SW 1271 (cell line): ENCODE results near the gene GPC1.
A peak's percentile ranks its signal among the peaks of the same experiment; 100 is the strongest.

Experiments used
- DNase-seq, 2 experiments: peaks; one replicate each; lab custom pipeline; 2025; lab: John Stamatoyannopoulos, UW

The GPC1 gene

GRCh38 chr2:240442891-240443715 lies 7.6 kb downstream of the GPC1 start:
- no peak for DNase-seq

DNA sequence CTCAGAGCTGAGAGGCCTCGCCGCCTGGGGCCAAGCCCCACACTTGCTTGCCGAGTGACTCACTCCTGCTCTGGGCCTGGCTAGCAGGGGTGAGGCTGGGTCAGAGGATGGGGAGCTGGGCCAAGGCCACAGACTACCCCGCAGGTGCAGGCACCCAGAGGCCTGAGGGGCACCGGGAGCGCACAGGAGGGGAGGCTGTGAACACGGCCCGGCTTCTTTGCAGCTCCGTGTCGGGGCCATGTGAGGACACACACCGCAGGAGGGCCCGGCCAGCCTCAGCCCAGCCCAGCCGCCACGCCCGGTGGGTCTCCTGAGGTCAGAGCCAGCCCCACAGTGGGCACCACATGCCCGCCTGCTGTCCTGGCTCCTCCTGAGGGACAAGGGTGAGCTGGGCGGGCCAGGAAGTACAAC lies 8.4 kb downstream of the GPC1 start:
- DNase-seq: no peak

- no peak for DNase-seq
These were observed 9.0 kb downstream of the GPC1 start for GRCh38 chr2:240444464-240444863.

DNA sequence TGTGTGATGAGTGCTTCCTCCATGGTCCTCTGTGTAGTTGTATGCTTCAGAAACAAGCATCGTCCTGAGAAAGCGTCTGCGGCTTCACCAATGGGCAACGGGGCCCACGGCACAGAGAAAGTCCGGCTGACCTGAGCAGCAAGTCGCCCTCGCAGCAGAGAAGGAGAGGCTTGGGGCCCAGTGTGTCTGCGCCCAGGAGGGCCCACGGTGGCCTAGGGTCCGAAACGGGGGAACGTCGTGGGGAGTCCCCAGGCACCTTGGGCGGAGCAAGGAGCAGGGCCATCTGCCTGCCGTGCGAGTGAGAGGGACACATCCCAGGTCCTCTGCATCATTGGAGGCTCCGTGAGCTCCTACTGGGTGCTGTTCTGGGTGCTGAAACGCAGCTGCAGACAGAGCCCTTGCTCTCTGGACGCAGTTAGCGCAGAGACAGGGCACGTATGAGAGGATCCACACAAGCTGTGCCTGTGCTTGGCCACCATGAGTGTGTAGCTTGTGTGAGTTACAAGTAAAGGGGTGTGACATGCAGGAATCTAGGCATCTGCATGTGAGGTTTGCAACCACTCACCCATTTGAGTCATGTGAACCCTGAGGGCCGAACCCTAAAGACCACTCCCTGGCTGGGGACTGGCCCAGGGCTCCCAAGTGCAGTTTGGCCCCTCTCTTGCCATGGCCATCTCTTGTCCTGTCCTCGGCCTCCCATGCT lies 10.6 kb downstream of the GPC1 start:
- no peak for DNase-seq

DNA sequence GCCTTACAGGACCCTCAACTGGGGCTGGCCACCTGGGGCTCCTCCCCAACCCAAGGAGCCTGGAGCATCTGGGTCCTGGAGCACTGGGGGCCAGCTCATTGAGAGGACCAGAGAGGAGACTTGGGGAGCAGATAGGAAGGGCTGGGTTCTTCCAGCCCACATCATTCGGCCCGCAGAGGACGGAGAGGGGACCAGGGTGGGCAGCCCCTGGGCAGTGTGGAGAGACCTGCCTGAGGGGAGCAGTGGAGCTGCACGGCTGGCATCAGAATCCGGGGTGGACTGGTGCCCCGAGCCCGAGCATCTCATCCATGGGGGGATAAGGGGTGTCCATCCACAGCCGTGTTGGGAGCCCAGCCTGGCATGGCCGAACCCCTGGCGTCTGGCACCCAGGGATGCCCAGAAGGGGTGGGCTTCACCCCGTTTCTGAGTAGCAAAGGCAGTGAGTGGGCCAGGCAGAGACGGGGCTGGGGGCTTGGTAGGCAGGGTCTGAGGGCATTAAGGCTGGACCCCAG lies 11.3 kb downstream of the GPC1 start:
- no peak for DNase-seq

DNA sequence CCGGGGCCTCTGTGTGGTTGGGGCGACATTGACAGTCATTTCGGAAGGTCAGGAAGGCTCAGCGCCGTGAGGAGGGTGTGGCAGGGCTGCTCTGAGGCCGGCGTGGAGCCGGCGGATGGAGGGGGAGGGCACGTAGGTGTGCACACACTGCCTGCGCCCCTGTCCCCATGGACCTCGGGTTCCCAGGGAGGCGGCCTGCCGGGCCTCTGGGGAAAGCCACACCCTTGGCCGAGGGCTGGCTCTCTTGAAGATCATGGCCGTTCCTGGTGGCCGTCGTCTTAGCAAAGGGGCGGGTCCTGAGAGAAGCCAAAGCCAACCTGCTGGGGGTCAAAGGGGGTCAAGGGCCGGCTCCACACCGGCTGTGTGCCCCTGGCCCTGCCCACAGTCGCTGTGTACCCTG lies 11.9 kb downstream of the GPC1 start:
- no peak for DNase-seq

DNA sequence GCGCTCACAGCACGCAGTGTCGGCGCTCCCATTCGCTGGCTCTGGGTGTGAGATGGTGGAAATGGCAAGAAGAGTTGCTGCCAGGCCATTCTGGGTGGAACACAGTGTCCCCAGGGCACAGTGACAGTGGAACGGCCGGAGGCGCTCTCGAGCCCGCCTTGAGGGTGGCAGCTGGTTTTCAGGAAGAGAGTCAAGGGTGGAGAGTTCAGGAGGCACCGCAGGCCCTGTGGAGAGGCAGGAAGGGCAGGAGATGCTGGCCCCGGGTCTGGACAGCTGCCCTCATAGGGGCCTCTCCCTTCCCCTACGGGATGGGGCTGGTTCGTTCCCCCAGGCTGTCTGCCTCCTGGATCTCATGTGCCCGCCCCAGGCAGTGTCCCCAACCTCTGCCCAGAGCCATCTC lies 12.5 kb downstream of the GPC1 start:
- DNase-seq: no peak

DNA sequence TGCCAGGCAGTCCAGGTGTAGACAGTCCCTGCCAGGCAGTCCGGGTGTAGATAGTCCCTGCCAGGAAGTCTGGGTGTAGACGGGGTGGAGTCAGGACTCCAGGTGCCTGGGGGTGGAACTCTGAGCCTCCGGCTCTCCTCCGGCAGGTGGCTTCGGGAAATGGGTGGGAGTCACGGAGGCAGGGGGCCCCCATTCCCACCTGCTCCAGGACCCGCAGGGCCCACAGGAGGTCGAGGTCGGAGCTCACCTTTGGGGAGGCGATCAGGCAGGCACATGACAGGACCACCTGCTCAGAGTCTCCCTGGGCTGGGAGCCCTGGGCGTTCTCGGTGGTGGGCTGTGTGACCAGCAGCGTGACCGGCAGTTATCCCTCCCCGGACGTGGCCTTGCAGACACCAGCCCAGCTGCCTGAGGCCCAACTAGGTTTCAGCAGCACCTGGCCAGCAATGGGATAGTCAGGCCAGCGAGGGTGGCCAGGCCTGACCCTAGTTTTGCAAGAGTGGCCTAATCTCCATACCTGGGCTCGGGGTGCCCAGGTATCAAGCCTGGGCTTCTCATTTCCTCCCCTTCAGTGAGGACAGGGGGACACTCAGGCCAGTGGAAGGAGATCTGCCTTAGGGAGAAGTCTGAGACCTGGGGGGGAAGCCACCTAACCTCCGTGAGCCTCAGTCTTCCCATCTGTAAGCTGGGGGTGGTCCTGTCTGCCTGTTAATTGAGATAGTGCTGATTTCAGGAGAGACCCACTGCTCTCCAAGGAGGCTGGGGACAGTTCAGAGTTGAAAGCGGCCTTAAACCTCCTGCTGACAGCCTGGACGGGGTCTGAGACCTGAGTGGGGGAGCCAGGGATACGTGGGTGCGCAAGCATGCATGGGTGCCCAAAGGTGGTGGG lies 13.2 kb downstream of the GPC1 start:
- no peak for DNase-seq

DNA sequence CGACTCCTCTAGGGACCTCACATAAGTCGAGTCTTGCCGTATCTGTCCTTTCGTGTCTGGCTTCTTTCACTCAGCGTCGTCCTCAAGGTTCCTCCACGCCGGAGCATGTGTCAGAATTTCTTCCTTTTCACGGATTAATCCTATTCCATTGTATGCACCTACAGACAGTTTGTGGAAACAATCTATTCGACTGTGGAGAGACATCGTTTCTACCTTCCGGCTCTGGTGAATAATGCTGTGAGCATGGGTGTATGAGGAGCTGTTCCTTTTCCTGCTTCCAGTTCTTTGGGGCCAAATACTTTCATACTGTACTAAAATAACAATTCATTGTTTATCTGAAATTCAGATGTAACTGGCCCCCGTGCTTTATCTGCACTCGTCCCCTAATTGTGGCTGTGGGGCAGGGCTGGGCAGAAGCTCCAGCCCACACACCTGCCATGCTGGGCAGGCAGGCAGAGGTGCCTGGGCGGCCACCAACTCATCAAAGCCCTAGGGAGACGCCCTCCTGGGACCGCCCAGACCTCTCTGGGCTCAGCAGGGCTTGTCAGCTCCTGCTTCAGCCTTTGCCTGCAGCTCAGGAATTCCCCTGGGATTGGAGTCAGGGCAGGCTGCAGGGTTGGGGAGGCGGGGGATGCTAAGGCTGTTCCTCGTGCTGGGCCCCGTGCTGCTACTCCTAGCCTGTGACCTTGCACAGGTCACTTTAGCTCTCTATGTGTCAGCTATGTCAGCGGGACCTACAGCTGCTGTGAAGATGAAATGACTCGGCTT lies 14.5 kb downstream of the GPC1 start:
- no peak for DNase-seq

DNA sequence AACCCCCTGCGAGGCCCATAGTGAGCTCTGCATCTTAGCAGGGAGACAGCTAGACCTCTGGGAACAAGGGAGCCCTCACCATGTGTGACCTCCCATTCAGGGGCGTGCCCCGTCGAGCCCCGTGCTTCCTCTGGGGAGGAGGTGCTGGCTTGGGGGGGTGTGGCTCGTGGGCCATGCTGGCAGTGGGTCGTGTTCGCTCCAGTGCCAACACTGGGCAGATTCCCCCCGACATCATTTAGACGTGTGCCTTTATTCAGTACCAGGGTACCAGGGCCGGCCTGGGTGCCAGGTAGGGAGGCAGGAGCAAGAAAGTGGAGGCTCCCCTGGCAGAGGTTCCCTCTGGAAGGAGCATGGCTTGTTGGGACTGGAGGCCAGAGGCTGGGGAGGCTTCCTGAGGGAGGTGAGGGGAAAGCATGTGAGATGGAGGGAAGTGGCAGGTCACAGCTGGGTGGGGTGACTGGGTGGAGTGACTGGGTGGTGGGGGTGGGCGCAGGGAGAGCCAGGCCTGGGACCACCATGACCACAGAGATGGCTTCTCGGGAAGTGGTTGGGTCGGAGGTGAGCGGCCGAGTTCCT lies 15.2 kb downstream of the GPC1 start:
- DNase-seq: no peak

DNA sequence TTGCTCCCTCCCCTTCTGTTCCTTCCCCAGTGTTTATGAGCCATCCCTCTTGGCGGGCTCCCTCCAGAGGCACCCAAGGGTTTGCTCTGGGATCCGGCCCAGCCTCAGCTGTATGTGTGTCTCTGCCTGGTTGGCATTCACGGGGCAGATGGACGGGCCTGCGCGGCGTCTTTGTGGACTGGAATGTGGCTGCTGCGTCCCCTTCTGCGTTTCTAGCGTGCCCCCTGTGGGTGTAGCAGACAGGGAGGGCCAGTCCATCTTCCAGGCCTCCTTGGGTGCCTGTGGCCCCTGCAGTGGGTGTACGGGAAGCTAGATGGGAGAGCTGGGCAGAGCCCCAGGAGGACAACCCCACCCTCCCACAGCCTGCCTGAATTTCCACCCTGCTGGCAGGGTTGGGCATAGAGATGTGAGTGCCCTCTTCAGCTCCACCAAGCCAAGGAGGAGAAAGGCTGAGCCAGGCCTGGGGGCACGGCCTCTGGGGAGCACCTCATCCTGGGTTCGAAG lies 15.7 kb downstream of the GPC1 start:
- DNase-seq: no peak

DNA sequence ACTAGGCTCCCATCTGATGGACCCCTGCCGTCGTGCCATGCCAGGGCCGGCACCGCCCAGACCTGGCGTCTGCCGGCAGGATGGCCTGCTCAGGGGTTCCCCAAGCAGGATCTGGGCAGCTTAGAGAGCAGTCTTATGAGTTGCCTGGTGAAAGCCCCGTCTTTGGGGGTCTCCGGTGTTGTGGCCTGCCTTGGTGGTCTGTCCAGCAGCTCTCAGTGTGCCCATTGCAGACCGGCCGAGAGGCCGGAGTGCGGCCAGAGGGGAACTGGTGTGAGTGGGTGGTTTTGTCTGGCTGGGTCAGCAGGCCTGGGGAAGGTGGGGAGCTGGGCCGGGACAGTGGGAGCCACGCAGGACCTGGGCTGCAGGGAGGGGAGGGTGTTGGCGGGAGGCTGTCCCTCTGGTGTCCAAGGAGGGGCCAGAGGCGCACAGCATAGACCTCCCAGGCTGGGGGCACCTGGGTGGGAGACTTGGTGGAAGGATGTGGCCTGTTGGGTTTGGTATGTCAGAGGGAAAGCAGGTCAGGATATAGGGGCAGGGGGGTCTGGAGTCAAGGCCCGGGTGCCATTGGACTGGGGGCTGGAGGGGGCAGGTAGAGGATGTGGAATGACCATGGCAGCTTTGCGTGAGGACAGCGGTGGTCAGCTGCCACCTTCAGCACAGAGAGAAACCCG lies 16.5 kb downstream of the GPC1 start:
- no peak for DNase-seq

GRCh38 chr2:240452462-240453256 lies 17.2 kb downstream of the GPC1 start:
- peak in 1 of 2 experiments; percentile 34 for DNase-seq

DNA sequence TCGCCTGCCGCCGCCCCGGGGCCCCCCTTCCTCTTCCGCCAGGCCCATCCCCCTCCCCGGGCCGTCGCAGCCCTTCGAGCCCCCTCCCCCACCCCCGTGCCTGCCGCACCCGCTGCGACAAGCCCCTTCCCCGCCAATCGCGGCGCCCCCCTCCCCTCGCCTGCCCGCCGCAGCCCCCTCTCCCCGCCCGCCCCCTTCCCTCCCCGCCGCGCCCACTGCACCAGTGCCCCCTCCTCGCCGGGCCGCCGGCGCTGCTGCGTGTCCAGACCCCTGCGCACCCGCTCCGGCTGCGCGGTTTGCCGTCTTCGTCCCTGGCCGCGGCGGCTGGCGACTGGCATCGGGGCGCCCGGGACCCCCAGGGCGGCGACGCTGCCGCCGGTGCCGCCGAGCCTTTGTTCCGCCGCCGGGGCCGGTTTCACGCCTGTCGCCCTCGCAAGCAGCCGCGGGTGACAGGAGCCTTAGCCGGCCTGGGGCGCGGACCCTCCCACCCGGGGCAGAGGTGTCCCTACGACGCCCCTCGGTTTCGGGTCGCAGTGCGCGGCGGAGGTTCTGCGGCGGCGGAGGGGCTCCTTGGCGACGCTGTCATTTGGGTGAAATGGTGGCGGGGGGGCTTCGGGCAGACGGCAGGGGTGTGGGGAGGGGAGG lies 18.1 kb downstream of the GPC1 start:
- no peak for DNase-seq

- no peak for DNase-seq
These were observed 18.8 kb downstream of the GPC1 start for GRCh38 chr2:240454106-240454901.

DNA sequence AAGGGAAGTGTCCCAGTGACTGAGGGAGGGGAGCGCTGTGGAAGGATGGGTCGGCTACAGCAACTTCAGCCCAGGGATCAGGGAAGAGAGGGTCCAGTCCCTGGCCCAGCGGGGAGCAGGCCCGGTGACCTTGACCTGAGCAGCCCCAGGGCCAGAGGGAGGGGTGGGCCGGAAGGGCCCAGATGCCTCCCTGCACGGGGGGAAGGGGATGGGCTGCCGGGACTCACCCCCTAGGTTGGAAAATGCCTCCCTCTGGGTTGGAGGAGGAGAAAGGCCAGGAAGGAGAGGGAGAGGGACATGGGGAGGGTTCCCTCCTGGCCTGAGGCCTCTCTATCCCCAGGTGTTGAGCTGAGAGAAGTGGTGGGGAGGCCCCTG lies 19.8 kb downstream of the GPC1 start:
- no peak for DNase-seq

DNA sequence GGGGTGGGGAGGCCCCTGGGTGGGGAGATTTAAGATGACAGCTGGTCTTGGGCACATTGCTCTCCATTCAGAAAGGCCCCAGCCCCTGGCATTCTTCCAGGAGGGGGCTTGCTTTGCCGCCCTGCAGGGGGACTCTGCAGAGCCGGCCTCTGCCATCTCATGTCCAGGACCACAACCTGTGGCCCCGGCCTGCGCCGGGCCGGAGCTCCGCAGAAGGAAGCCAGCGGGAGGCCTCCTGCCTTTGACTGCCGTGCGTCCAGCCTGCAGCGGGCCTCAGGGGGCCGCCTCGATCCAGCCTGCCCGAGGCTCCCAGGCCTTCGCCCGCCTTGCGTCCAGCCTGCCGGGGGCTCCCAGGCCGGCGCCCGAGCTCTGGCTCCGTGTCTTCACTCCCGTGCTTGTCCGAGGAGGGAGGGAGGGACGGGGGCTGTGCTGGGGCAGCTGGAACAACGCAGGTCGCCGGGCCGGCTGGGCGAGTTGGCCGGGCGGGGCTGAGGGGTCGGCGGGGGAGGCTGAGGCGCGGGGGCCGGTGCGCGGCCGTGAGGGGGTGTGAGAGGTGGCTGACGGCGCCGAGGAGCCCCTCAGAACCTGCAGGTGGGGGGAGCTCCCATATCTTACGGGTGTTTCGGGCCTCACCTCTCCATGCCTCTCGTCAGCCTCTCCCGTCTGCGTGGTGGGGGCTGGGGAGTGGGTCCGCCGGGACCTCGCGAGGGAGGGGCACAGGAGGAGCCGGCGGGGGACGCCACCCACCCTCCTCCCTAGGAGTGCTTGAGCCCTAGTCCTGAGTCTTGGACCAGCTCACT lies 20.4 kb downstream of the GPC1 start:
- DNase-seq: no peak
